Hematopoietic multipotent progenitor cell treated with erythropoietin and hydrocortisone succinate and interleukin-3 and kit ligand, for 8 days (in vitro differentiated cells): ENCODE data around the gene WDR45.

Experiments
- DNase-seq: peaks from one replicate; pipeline ENCODE4 v3.0.0-alpha.2; 2015

The WDR45 gene

GRCh38 chrX:49042581-49043219 is 37.0 kb downstream of the WDR45 start:
- DNase-seq = no peak

- peak; percentile 14 for DNase-seq
Measured at GRCh38 chrX:49041744-49042580, 37.7 kb downstream of the WDR45 start.

DNA sequence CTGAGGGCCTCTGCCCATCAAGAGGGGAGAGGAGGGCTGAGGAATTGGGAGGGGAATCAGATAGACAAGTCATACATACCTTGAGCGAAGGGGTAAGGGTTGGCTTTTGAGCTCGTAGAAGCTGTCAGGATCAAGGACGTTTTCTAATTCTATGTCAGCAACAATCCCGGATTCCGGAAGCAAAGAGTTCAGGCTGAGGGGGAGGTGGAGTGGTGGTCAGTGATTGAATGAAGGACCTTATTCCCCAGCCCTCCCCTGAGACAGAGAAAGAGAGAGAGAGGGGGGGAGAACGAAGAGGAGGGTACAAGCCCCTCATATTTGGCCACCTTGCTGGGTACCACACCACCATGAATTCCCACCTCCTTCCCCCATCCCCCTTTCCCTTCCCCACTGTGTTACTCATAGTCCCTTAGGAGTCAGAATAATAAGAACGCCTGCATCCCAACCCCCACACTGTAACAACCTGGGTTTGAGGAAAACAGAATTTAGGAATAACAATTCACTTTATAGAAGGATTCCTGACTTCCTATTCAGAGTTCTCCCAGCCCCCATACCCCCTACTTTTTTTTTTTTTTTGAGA is 39.2 kb downstream of the WDR45 start:
- DNase-seq = no peak

DNA sequence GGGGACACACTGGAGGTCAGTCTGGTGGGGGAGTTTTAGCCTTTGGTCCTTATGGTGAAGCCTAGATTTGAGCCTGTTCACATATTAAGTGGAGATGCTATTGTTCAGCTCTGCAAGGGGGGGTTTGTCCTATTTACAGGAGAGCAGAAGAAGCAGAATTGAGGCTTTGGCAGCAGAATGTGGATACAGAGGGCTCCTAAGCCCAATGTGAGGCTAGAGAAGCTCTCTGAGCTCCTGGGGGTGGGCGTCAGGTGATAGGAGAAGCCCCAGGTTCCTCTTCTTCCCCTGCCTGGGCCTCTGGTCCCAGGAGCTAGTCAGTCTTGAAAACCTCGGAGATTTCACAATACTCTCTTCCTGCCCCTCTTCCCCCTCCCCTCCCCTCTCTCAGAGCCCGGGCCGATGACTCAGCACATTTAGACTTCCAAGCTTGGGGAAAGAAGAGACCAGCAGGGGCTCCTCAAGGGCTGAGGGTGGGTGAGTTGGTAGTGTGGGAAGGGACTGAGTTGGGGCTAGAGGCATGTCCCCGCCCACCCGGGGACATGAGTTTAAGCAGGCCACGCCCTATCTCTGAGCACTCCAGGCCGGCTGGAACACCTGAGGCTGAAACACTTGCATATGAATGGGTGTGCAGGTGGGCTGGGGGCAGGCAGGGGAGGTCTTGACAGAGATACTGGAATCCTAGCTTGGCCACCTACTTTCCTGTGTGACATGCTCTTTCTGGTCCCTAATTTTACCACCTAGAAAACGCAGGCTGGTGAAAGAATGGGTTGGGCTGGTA is 39.9 kb downstream of the WDR45 start:
- peak; percentile 80 for DNase-seq

DNA sequence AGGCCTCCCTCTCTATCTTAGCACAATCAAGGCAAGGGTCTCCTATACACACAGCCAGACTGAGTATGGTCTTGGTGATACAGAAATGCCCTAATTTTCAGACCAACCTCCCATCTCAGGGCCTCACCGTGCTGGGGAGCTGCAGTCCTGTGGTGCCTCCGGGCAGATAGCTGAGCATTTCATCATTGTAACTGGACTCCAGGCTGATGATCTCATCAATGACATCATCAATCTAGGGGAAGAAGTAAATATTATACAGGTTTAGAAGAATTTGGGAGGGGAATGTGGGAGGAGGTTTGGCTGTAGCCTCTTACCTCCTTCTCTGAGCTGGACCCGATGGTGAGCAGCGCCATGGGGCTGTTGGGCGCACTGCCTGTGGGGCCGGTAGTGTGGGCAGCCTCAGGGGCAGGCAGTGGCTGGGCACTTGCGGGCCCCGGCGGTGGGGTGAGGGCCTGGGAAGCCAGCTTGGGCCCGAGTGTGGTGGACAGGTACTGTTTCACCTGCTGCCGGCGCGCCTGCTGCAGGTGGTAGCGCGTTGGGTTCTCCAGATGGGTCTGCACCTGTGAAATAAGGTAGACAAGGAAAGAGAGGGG is 41.7 kb downstream of the WDR45 start:
- DNase-seq = no peak

DNA sequence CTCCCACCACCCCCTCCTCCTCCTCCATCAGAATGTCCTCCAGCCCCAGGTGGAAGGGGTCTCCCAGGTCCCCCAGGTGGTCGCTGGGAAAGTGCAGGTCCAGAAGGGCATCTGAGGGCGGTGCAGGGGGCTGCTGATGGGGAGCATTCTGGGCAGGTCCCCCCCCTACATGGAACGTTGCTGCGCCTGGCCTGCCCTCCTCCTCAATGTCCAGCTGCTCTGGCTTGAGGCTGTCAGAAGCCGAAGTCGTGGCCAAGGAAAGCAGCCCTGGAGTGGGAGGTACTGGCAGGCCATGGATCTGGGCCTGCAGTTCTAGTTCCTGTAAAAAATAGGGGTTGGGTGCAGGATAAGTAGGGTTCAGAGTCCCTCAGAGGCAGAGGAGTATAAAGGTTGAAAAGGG is 49.4 kb downstream of the WDR45 start:
- no peak for DNase-seq

DNA sequence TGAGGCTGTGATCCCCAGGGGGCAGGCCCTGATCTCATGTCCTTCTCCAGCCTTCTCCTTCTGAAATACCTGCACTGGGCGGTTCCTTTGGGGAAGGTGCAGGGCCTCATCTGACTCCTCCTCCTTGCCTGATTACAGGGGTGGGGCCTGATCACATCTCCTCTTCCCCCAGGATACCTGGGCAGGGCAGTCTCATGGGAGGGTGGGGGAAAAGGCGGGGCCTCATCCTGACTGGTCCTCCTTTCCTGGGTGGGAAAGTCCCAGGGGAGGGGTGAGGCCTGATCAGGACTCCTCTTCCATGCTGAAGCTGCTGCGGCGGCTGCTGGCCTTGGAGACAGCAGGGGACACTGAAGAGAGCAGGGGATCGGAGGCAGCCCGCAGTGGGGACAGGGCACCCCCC is 49.8 kb downstream of the WDR45 start:
- DNase-seq = no peak
